Measurements from ENCODE around the gene DGKG. TPM values are rescaled to one million over a fixed set of nuclear protein-coding genes. Genes with fewer than 3 reads are reported as not detected.

DGKG gene
- polyA plus RNA-seq, 1 of the 3 experiments (the other 2 are of a cell fraction), result 0.12 TPM

DNA sequence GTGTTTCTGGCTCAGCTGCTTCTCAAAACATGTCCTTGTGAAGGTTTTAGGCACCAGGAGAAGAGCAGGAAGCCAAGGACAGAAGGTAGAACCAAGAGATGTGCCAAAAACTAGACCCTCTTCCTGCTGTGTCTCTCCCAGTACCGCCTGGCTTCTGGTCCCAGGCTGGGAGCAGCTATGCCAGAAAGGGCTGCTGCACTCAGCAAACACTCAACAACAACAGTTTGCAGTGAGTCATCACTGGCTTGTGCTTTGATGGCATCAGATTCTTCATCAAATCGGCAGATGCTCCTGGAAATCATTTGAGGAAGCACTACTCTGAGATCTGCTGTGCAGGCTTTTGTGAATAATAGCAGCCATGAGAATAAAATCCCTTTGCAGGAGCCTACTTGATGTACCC is 63.2 kb downstream of the DGKG start:
- CTCF ChIA-PET, result interaction anchor here (1.1 kb wide), 1 partner anchor 47 kb away, joined by 3 read pairs; no protein-coding TSS in a partner anchor
- Histone ChIP-seq H3K9me3 (no peaks in the 10 kb centered on the region), H3K4me2 (no peak overlapping the region), H3K9ac (no peak overlapping the region), H3K79me2 (ENCODE audit: insufficient read depth) (no peaks in the 10 kb centered on the region), H3F3A (replicated peaks; ENCODE audit: insufficient read depth) (no peaks in the 10 kb centered on the region), H3K4me1 (ENCODE audit: control insufficient read depth in 1 of 2, insufficient read depth in 2 of 2, low read depth in 1 of 2, low read length in 1 of 2) (no peaks in the 10 kb centered on the region; a peak in 1 of 4 replicates), H2AFZ (ENCODE audit: low read depth) (no peak overlapping the region), H3K27me3 (ENCODE audit: insufficient read depth) (peaks cover 19% of the 10 kb centered on the region), H3K9me2 (no peaks in the 10 kb centered on the region), H3K36me3 (replicated peaks in 1 of 2; ENCODE audit: control insufficient read depth in 1 of 2, insufficient read depth in 2 of 2, low read length in 1 of 2) (no peaks in the 10 kb centered on the region), H3K4me3 (ENCODE audit: low read depth in 2 of 2, low read length in 1 of 2) (no peak overlapping the region), H3K27ac (ENCODE audit: low read depth in 2 of 2, low read length in 1 of 2) (no peak overlapping the region), H4K20me1 (ENCODE audit: insufficient read depth) (no peaks in the 10 kb centered on the region)
- POLR2A ChIA-PET, result no interaction called here
- WGBS (ENCODE audit: low lambda C conversion rate), result no CpG with 5 or more reads among the region's 2 CpGs
- DNase-seq, result no peak
- TF ChIP-seq SMC3 (IDR thresholded peaks at IDR 0.05; ENCODE audit: low read depth, low read length) (no peak), FOSL2 (IDR thresholded peaks at IDR 0.05; ENCODE audit: borderline replicate concordance, low read depth) (no peak), RFX5 (IDR thresholded peaks at IDR 0.05; ENCODE audit: low read length) (no peak), GABPA (IDR thresholded peaks at IDR 0.05; ENCODE audit: low read depth) (no peak)
- TF ChIP-seq, protein P1, sequence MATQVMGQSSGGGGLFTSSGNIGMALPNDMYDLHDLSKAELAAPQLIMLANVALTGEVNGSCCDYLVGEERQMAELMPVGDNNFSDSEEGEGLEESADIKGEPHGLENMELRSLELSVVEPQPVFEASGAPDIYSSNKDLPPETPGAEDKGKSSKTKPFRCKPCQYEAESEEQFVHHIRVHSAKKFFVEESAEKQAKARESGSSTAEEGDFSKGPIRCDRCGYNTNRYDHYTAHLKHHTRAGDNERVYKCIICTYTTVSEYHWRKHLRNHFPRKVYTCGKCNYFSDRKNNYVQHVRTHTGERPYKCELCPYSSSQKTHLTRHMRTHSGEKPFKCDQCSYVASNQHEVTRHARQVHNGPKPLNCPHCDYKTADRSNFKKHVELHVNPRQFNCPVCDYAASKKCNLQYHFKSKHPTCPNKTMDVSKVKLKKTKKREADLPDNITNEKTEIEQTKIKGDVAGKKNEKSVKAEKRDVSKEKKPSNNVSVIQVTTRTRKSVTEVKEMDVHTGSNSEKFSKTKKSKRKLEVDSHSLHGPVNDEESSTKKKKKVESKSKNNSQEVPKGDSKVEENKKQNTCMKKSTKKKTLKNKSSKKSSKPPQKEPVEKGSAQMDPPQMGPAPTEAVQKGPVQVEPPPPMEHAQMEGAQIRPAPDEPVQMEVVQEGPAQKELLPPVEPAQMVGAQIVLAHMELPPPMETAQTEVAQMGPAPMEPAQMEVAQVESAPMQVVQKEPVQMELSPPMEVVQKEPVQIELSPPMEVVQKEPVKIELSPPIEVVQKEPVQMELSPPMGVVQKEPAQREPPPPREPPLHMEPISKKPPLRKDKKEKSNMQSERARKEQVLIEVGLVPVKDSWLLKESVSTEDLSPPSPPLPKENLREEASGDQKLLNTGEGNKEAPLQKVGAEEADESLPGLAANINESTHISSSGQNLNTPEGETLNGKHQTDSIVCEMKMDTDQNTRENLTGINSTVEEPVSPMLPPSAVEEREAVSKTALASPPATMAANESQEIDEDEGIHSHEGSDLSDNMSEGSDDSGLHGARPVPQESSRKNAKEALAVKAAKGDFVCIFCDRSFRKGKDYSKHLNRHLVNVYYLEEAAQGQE (IDR thresholded peaks at IDR 0.05; ENCODE audit: low read depth, low read length), result no peak

DNA sequence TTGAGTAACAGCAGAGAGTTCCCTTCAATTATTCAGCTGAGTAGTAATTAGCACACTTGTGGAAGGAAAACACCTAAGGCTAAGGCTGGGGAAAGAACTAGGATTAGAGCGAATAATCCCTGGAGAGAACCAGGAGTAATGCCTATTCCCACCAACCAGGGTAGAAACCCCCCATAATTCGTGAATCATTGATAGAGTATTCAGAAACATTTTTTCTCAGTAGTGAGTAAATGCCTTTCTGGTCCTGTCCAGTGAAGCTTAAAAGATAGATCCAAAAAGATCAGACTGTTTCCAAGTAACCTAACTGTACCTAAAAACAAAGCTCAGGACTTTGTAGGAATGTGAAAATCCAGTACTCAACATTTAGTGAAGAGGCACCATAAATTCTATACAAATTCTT is 71.2 kb downstream of the DGKG start:
- no peak for TF ChIP-seq MXI1 (IDR thresholded peaks at IDR 0.05; ENCODE audit: low read depth, low read length)
- no peak for TF ChIP-seq GATA2 (CRISPR knock-in tag; IDR thresholded peaks at IDR 0.05)
- no peak for TF ChIP-seq NFIC (IDR thresholded peaks at IDR 0.05; ENCODE audit: borderline replicate concordance)
- no peak for TF ChIP-seq TCF12 (IDR thresholded peaks at IDR 0.05)
- no peak for TF ChIP-seq JUND (IDR thresholded peaks at IDR 0.05)
- TF ChIP-seq, protein P2, sequence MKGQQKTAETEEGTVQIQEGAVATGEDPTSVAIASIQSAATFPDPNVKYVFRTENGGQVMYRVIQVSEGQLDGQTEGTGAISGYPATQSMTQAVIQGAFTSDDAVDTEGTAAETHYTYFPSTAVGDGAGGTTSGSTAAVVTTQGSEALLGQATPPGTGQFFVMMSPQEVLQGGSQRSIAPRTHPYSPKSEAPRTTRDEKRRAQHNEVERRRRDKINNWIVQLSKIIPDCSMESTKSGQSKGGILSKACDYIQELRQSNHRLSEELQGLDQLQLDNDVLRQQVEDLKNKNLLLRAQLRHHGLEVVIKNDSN (IDR thresholded peaks at IDR 0.05; ENCODE audit: borderline replicate concordance, low read depth), result no peak
- TF ChIP-seq, protein P1 (IDR thresholded peaks at IDR 0.05; ENCODE audit: low read depth, low read length), result no peak
- TF ChIP-seq, protein P3, sequence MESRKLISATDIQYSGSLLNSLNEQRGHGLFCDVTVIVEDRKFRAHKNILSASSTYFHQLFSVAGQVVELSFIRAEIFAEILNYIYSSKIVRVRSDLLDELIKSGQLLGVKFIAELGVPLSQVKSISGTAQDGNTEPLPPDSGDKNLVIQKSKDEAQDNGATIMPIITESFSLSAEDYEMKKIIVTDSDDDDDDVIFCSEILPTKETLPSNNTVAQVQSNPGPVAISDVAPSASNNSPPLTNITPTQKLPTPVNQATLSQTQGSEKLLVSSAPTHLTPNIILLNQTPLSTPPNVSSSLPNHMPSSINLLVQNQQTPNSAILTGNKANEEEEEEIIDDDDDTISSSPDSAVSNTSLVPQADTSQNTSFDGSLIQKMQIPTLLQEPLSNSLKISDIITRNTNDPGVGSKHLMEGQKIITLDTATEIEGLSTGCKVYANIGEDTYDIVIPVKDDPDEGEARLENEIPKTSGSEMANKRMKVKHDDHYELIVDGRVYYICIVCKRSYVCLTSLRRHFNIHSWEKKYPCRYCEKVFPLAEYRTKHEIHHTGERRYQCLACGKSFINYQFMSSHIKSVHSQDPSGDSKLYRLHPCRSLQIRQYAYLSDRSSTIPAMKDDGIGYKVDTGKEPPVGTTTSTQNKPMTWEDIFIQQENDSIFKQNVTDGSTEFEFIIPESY (IDR thresholded peaks at IDR 0.05; ENCODE audit: borderline replicate concordance, low read depth), result no peak
- TF ChIP-seq MEF2A (IDR thresholded peaks at IDR 0.05; ENCODE audit: borderline replicate concordance, low read depth), result no peak
- no peak for TF ChIP-seq USF2 (IDR thresholded peaks at IDR 0.05; ENCODE audit: borderline replicate concordance, low read depth, low read length)
- Histone ChIP-seq H3K4me1 (ENCODE audit: control insufficient read depth in 1 of 2, insufficient read depth in 2 of 2, low read depth in 1 of 2, low read length in 1 of 2) (no peaks in the 10 kb centered on the region; a peak in 2 of 4 replicates), H3K79me2 (ENCODE audit: insufficient read depth) (no peaks in the 10 kb centered on the region), H3K4me3 (ENCODE audit: low read depth in 2 of 2, low read length in 1 of 2) (no peak overlapping the region), H3K4me2 (no peak overlapping the region), H4K20me1 (ENCODE audit: insufficient read depth) (no peaks in the 10 kb centered on the region), H3K9me2 (no peaks in the 10 kb centered on the region), H2AFZ (ENCODE audit: low read depth) (no peak overlapping the region), H3K27me3 (ENCODE audit: insufficient read depth) (no peaks in the 10 kb centered on the region; the same call in 1 of the 2 replicates), H3K36me3 (replicated peaks in 1 of 2; ENCODE audit: control insufficient read depth in 1 of 2, insufficient read depth in 2 of 2, low read length in 1 of 2) (no peaks in the 10 kb centered on the region), H3K9ac (no peak overlapping the region), H3K27ac (ENCODE audit: low read depth in 2 of 2, low read length in 1 of 2) (no peak overlapping the region), H3K9me3 (no peaks in the 10 kb centered on the region), H3F3A (replicated peaks; ENCODE audit: insufficient read depth) (peaks cover 15% of the 10 kb centered on the region)
- 51% methylated on average over 2 of the region's 2 CpGs for WGBS (ENCODE audit: low lambda C conversion rate)
- ChIA-PET CTCF (interaction anchor here (1.0 kb wide), 1 partner anchor 19 kb away, joined by 3 read pairs; no protein-coding TSS in a partner anchor), POLR2A (no interaction called here)
- no peak for DNase-seq
